GM18499 (cell line): ENCODE measurements around the gene VPS37D.
"Not testable (repeated sequence)": the region's sequence is repeated elsewhere in the genome, so short reads cannot be mapped to it uniquely, and the experiment has no call there.

Source experiments
- ATAC-seq: cut with Tn5 transposase; IDR thresholded peaks from one replicate; pipeline ENCODE4 v1.9.1; 2021; ENCODE audit warnings: moderate number of reproducible peaks; ENCODE audit not compliant: insufficient read depth, unreplicated experiment

Gene VPS37D

DNA sequence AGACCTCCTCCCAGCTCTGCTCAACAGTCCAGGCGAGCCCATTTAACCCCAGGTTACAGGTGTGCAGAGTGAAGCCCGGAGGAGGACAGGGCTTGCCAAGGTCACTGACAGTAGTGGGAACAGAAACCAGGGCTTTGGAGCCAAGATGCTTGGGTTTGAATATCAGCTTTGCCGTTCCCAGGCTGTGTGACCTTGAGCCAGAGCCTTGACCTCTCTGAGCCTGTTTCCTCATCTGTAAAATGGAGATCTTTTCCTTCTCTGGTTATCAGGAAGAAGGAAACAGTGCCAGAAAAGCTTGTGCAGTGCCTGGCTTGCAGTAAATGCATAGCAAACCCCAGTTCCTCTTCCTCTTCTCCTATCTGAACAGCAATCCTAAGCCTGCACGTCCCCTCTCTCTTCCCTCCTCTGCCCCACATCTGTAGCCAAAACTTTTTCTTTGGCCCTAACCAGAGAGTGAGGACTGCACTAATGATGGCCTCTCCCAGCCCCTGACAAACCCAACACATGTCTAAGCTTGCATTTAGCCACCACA, 21.9 kb upstream of the VPS37D start:
- ATAC-seq: no peak

DNA sequence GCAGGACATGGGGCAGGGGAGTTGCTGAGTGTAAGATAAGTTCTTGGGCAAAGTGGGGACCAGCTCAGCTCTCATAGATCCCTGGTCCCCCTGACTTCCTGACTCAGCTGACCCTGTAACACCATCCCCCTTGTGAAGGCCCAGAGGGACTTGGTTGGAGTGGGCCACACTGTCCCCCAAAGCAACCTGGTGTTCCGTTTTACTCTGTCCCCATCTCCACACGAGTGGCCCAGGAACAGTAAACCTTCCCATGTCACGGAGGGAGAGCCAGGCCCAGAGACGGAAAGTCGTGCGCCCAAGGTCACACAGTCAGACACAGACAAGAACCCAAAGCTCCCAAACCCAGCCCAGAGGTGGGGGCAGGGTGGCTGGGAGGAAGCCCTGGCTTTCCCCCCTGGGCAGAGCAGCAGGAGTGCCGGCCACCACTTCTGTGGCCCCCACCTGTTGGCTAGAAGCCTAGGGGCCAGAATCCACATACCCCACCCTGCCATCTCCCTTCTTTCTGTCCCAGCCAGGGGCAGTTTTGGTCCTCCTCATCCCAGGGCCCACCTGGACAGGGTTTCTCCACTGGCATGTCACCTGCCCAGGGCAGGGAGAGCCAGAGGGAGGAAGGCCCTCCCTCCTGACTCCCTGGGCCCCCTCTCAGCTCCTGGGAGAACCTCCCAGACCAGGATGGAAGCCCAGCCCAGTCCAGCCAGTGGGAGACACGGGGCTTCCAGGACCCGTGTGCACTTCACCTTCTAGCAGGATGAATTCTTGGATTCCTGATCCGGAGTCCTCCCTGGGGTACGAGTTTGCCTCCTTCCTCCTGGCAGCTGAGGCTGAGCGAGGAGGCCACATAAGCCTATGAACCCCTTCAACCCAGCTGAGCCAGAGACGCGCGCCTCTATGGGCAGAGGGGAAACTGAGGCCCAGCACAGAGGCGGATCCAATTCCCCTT, 20.6 kb upstream of the VPS37D start:
- no peak for ATAC-seq

DNA sequence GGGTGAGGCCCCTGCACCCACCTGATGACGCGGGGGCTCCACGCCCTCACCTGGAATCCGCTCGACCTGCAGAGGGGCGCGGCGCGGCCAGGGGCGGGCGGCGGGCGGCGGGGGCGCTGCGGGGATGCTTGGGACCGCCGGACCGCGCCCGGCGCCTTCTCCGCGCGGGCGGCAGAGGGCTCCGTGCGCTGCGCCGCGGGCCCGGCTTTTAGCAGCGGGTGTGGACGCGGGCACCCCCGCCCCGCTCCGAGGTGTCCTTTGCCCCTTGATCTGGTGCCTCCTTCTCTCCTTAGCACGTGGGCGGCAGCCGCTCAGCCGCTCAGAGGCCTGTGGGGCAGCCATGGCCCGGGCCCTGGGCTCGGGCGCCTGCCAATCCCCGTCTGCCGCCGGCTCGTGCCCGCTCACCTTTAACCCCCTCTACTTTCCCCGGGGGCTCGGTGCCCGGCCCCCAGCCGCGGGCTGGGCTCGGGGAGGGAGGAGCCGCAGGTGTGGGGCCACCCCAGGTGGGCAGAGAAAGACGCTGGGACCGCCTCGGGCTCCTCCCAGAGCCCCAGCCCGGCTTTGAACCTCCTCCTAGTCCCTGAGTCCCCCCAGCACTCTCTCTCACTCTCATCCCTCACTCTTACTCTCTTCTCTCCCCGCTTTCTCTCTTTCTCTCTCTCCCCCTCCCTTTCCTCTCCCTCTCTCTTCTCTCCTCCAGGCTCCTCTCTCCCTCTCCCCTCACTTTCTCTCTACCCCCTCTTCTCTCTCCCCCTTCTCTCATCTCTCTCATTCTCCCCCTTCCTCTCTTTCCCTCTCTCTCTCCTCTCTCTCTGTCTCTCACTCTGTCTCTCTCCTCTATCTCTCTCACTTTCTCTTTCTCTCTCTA, 19.7 kb upstream of the VPS37D start:
- ATAC-seq: no peak

DNA sequence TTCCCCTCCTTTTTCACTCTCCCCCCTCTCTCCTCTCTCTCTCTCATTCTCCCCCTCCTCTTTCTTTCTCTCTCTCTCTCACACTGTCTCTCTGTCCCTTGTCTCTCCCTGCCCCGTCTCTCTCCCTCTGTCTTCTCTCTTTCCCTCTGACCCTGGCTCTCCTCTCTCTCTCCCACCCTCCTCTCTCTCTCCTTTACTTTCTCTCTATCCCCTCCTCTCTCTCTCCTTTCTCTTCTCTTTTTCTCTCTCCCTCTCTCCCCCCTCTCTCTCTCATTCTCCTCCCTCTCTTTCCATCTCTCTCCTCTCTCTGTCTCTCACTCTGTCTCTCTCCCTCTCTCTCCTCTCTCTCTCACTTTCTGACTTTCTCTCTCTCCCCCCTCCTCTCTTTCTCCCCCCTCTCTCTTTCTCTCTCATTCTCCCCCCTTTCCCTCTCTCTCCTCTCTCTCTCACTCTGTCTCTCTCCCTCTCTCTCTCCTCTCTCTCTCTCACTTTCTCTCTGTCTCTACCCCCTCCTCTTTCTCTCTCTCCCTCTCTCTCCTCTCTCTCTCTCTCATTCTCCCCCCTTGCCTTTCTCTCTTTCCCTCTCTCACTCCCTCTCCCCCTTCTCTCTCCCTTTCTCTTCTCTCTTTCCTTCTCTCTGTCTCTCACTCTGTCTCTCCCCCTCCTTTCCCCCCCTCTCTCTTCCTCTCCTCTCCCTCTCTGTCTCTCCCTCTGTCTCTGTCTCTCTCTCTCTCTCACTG, 18.9 kb upstream of the VPS37D start:
- no peak for ATAC-seq

DNA sequence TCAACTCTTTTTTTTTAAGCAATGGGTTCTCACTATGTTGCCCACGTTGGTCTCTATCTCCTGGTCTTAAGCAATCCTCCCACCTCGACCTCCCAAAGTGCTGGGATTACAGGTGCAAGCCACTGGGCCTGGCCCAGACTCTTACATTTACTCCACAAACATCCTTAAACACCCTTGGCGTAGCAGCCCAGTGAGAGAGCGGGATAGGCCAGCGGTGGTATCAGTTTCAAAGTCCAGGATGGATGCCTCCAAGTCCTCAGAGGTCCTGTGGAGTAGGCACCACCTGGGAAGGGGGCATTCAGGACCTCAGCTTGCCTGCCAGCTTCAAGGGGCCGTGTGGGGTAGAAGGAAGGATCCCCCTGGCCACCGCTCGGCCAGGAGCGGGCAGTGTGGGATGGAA, 18.1 kb upstream of the VPS37D start:
- ATAC-seq: no peak

DNA sequence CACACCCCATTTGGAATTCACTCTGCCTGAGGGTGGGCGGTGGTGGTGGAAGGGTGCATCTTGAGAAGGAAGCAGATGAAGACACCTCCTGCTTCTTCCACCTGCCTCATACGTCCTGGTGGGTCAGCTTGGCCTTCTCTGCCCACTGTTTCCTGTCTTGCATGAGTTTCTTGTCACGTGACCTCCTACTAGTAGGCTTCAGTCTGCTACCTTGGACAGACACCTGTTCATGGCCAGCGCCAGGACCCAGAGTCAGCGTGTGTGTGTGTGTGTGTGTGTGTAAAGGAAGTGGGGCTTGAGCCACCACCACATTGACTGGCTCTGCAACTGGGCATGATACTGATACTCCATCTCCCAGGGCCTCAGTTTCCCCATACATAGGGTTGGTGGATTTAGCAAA, 17.1 kb upstream of the VPS37D start:
- no peak for ATAC-seq

DNA sequence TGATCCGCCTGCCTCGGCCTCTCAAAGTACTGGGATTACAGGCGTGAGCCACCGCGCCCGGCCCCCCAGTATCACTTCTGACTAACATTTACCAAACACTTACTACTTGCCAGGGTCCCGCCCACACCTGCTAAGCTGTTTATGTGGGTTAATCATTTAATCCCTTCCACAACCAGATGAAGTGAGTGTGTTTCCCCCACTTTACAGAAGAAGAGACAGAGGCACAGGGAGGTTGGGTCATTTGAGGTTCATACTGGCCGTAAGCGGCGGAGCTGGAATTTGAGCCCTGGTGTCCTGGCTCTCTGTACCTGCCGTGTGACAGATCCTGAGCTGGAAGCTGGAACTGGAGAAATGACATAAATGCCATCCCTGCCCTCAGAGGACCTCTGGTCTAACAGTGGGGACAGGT, 15.1 kb upstream of the VPS37D start:
- ATAC-seq: no peak

DNA sequence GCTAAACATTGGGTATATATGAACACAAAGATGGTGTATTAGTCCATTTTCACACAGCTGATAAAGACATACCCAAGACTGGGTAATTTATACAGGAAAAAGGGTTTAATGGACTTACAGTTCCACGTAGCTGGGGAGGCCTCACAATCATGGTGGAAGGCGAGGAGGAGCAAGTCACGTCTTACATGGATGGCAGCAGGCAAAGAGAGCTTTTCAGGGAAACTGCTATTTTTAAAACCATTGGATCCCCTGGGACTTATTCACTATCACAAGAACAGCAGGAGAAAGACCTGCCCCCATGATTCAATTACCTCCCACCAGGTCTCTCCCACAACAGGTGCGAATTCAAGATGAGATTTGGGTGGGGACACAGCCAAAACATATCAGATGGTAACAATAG, 12.3 kb upstream of the VPS37D start:
- not testable (repeated sequence) for ATAC-seq

DNA sequence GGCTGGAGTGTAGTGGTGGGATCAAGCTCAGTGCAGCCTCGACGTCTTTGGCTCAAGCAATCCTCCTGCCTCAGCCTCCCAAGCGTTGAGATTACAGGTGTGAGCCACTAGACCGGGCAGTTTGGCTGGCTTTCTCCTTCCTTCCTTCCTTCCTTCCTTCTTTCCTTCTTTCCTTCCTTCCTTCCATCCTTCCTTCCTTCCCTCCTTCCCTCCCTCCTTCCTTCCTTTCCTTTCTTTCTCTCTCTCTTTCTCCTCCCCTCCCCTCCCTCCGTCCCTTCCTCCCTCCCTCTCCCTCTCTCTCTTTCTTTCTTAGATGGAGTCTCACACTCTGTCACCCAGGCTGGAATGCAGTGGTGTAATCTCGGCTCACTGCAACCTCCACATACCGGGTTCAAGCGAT, 7.6 kb upstream of the VPS37D start:
- ATAC-seq: no peak

DNA sequence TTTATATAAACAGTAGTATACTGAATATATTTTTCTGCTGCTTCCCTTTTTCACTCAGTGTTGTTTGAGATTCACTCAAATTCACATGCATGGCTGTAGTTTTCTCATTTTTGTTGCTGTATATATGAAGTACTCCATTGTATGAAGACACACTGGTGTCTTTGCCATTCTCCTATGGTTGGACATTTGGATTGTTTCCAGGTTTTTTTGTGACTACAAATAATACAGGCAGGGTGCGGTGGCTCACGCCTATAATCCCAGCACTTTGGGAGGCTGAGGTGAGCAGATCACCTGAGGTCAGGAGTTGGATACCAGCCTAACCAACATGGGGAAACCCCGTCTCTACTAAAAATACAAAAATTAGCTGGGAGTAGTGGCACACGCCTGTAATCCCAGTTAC, 7.0 kb upstream of the VPS37D start:
- not testable (repeated sequence) for ATAC-seq

DNA sequence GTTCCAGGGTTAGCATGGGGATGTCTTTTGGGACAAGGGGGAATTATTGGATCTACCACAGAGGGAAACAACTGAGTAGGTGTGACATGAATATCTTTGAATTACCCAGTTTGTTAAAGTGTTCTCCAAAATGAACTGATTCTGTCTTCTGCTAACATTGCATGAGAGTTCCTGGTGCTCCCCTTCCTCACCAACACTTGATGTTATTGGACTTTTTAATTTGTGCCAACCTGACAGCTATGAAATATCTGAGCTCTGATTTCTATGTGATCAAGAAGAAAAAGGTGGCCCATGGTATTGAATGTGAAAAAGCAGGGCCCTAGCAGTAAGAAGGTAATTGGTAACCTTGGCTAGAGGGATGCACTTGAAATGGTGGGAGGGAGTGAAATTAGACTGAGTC, 4.6 kb upstream of the VPS37D start:
- ATAC-seq: no peak

DNA sequence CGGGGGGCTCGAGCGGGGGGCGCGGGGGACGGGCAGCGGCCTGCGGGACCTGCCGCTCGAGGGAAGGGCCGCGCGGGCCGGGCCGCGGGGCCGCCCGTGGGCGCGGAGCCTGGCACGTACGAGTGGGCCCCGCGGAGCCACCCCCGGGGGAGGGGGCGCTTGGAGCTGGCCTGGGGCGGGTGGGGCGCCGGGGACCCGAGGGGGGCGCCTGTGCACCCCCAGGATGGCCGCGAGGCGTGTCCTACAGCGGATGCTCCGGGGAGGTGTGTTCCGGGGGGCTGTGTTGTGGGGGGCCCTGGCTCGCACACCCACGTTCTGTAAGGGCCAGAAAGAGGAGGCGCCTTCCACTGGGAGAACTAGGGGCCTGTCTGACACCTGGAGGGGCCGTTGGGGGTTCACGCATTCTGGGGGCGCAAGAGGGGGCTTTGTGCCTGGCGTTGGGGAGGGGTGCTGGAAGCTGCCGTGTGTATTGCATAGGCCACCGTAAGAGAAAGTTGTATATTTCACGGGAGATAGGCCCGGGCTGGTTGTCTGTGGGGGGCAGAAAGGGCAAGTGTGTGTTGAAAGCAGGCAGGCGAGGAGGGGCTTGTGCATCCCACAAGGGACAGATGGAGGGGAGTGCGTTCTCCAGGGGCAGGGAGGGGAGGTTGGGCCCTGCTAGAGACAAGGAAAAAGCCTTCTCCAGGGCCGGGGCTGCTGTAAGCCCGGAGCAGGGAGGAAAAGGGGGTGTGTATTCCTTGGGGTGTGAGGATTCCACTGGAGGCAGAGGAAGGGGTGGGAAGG, 663 bp downstream of the VPS37D start:
- ATAC-seq: no peak

DNA sequence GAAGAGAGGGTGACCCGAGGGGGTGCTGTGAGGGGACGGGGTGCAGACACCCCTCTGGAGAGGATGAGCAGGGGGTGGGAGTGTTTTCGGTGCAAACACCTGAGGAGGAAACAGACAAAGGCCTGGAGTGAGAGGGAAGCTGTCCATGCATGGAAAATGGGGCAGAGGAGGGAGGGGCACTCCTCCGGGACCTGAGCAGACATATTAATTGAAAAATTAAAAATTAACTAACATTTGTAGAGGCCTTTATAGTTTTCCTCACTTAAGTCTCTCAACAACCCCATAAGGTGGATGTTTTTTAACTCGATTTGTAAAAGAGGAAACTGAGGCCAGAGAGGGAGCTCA, 1.2 kb downstream of the VPS37D start:
- no peak for ATAC-seq

DNA sequence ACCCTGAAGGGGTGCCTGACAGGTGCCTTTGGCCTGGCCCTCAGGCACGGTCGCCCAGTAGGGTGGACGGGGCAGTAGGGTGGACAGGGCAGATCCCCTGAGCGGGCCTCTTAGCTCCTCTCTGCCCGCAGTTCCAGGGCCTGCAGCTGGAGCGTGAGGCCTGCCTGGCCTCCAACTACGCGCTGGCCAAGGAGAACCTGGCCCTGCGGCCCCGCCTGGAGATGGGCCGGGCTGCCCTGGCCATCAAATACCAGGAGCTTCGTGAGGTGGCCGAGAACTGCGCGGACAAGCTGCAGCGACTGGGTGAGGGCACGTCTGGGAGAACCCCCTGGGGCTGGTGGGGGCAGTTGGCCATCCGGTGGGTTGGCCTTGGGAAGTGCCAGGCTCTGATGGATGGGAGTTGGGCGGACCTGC, 1.7 kb downstream of the VPS37D start:
- ATAC-seq: no peak

DNA sequence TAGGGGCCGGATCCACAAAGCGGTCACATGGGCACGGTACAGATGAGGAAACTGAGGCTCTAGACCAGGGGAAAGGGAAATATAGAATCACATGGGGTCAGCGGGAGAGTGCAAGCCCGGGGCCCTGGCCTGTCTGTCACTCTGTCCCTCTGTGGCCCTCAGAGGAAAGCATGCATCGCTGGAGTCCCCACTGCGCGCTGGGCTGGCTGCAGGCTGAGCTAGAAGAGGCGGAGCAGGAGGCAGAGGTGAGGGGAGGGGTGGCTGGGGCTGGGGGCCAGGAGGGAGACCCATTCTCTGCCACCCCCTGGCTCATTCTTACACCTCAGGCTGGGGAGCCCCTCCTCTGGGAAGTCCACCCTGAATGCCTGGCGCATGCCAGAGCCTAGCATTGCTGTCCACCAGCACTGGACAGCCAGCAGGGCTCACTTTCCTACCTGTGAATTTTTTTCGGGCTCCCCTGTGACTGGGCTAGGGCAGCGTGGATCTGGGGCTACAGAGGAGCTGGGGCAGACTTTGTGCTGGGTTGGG, 2.3 kb downstream of the VPS37D start:
- no peak for ATAC-seq

DNA sequence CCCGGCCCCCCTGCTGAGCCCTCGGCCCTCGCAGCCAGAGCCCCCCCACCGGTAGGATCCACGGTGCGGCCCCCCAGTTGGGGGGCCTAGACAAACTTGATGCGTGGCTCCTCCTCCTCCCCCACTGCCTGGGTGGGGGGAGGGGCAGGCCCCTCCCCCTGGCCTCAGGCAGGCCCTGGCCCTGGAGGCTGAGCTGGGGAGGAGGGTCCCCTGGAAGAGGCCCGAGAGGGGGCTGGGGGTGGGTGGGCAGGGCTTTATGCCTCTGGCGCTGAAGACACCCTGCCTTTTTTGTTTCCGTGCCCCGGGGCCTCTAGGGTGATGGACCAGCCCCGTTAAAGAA, 3.7 kb downstream of the VPS37D start:
- ATAC-seq: no peak

DNA sequence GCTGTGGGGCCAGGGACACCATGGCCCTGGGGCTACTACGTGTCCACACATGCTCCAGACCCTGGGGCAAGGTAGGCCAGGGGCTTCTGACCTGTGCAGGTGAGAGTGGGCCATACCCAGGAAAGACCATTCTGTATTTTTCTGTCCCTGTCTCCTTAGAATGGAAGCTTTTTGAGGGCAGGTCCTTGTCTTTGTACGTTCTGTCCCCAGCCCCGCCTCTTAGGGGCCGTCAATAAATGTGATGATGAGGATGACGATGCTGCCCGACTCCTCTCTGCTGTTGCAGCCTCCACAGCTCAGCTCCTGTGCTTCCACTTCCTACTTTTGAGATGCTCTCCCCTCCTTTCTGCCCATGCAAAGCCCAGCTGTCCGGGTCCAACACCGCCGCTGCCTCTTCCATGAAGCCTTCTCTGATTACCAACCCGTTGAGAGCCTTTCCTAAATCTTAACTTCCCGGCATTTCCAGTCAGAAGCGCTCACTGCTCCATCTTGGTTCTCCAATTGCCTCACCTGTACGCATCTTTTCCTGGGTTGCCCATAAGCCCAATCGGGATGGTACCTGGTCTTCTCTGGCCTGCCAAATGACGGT, 4.3 kb downstream of the VPS37D start:
- no peak for ATAC-seq

DNA sequence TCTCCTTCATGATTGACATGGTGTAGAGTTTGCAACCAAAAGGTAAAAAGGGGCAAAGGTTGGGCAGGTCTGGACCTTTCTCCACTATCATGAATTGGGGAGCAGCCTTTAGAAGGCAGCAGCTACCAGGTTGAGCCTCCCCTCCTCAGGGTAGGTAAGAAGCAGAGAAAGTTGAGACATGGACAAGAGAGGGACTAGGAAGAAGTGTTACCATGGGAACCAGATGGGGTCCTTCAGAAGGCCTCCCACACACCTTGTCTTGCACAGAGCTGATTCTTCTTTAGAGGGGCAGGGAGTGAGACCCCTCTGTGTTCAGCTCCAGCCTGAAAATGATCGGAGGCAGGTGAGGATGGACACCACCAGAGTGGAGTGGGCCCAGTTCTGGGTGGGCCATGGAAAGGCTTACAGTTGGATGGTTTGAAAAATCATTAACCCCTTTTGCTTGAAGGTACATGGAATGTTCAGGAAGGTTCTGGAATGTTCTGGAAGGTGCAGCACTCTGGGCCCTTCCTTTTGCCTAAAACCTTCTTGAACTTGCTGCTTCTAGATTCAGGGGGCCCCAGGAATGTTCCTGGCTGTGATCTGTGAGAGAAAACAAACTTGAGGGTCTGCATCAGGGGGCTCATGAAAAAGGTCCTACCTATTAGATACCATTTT, 7.0 kb downstream of the VPS37D start:
- ATAC-seq: no peak

DNA sequence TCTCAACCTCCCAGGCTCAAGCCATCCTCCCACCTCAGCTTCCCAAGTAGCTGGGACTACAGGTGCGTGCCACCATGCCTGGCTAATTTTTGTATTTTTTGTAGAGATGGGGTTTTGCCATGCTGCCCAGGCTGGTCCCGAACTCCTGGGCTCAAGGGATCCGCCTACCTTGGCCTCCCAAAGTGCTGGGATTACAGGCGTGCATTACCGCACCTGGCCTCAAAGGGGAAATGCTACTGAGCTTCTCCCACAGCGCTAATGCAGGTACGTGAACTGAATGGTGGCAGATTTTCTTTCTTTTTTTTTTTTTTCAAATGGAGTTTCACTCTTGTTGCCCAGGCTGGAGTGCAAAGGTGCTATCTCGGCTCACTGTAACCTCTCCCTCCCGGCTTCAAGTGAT, 8.4 kb downstream of the VPS37D start:
- not testable (repeated sequence) for ATAC-seq
